Measurements from ENCODE around the gene CFAP251. TPM values are rescaled to one million over a fixed set of nuclear protein-coding genes. Genes with fewer than 3 reads are reported as not detected.

The CFAP251 gene
- total and polyA plus RNA-seq, 2 of the 8 experiments (the other 6 are each of a cell fraction or from before 2014, with no cell fraction given): 1.8 to 2.9 TPM

DNA sequence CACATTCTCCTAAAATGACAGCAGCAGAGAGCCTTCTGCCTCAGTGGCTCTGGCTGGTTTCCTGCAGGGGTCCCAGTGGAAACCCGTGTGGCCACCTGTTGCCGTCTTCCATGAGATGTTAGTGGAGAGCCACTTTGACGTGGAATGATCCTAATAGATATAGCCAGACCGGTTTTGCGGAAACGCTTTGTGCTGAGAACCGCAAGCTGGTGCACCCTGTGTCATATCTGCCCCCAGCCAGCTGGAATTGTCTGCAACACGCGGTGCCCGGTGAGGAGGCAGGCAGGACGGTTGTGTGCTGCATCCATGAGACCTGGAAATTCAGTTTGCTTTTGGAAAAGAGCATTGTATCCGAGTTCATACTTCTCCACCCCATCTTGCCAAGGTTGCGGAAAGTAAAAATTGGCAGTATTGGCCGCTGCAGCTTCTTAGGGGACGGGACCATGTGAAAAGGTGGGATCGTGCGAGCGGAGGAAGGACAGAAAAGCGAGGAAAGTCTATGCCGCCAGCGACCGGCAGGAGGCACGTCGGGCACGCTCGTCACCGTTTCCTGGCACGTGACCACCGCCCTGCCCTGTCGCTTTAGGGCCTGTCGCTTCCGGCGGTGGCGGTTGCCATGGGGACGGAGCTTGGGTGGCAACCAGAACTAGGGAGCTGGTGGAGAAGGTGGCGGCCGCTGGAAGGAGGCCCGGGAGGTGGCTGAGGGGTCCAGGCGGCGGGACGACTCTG, at the start of gene CFAP251 (continued):
- TF ChIP-seq, protein P1, sequence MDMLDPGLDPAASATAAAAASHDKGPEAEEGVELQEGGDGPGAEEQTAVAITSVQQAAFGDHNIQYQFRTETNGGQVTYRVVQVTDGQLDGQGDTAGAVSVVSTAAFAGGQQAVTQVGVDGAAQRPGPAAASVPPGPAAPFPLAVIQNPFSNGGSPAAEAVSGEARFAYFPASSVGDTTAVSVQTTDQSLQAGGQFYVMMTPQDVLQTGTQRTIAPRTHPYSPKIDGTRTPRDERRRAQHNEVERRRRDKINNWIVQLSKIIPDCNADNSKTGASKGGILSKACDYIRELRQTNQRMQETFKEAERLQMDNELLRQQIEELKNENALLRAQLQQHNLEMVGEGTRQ (IDR thresholded peaks at IDR 0.05; ENCODE audit: low read length): peak; percentile 98
- TF ChIP-seq GABPA (IDR thresholded peaks at IDR 0.05; ENCODE audit: borderline replicate concordance, insufficient read depth, low read length): peak; percentile 68; the same call in 1 of the 2 replicates
- 0 out of 2 replicates have a peak, but pooled peaks have one; percentile 40 for TF ChIP-seq RBBP5 (IDR thresholded peaks at IDR 0.05; ENCODE audit: borderline replicate concordance, low read depth, low read length)
- peak; percentile 57; the same call in 1 of the 2 replicates for TF ChIP-seq TCF12 (IDR thresholded peaks at IDR 0.05; ENCODE audit: low read depth, low read length)
- TF ChIP-seq EP300 (IDR thresholded peaks at IDR 0.05; ENCODE audit: borderline replicate concordance in 1 of 2, low read depth in 2 of 2, low read length in 2 of 2): peak in 1 of 2 experiments; percentile 8; a peak in 1 of 3 replicates
- TF ChIP-seq, protein P2, sequence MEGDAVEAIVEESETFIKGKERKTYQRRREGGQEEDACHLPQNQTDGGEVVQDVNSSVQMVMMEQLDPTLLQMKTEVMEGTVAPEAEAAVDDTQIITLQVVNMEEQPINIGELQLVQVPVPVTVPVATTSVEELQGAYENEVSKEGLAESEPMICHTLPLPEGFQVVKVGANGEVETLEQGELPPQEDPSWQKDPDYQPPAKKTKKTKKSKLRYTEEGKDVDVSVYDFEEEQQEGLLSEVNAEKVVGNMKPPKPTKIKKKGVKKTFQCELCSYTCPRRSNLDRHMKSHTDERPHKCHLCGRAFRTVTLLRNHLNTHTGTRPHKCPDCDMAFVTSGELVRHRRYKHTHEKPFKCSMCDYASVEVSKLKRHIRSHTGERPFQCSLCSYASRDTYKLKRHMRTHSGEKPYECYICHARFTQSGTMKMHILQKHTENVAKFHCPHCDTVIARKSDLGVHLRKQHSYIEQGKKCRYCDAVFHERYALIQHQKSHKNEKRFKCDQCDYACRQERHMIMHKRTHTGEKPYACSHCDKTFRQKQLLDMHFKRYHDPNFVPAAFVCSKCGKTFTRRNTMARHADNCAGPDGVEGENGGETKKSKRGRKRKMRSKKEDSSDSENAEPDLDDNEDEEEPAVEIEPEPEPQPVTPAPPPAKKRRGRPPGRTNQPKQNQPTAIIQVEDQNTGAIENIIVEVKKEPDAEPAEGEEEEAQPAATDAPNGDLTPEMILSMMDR (IDR thresholded peaks at IDR 0.05; ENCODE audit: control extremely low read depth in 1 of 3, insufficient read depth in 1 of 3, low read depth in 1 of 3, low read length in 3 of 3): peak; percentile 78 to 96 (median 95)
- peak; percentile 84 to 99; a peak in 3 of 4 replicates for TF ChIP-seq SIN3A (conservative IDR thresholded peaks at IDR 0.05 in 1 of 2, IDR thresholded peaks at IDR 0.05 in 1 of 2; ENCODE audit: low read depth in 1 of 2, low read length in 2 of 2)
- TF ChIP-seq YY1 (IDR thresholded peaks at IDR 0.05; ENCODE audit: low read depth, low read length): no peak
- TF ChIP-seq RFX5 (IDR thresholded peaks at IDR 0.05; ENCODE audit: borderline replicate concordance, low read depth, low read length): peak; percentile 90
- TF ChIP-seq, protein P3, sequence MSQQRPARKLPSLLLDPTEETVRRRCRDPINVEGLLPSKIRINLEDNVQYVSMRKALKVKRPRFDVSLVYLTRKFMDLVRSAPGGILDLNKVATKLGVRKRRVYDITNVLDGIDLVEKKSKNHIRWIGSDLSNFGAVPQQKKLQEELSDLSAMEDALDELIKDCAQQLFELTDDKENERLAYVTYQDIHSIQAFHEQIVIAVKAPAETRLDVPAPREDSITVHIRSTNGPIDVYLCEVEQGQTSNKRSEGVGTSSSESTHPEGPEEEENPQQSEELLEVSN (IDR thresholded peaks at IDR 0.05): peak; percentile 84
- no peak for TF ChIP-seq EGR1 (IDR thresholded peaks at IDR 0.05; ENCODE audit: borderline replicate concordance, low read depth, low read length)
- TF ChIP-seq PHF8 (conservative IDR thresholded peaks at IDR 0.05; ENCODE audit: low read depth, low read length): no peak
- TF ChIP-seq CREB1 (IDR thresholded peaks at IDR 0.05): peak; percentile 93
- TF ChIP-seq SP4 (IDR thresholded peaks at IDR 0.05; ENCODE audit: low read length): no peak
- no peak for TF ChIP-seq SP2 (IDR thresholded peaks at IDR 0.05; ENCODE audit: low read length)
- TF ChIP-seq TEAD4 (IDR thresholded peaks at IDR 0.05; ENCODE audit: low read depth, low read length): 0 out of 2 replicates have a peak, but pooled peaks have one; percentile 15
- TF ChIP-seq CTBP2 (IDR thresholded peaks at IDR 0.05; ENCODE audit: borderline replicate concordance, insufficient read depth, insufficient read length, low read length): peak; percentile 50
- no peak for TF ChIP-seq KDM4A (IDR thresholded peaks at IDR 0.05; ENCODE audit: low read depth, low read length, severe bottlenecking)
- TF ChIP-seq POU5F1 (IDR thresholded peaks at IDR 0.05; ENCODE audit: low read depth, low read length): no peak

Measured in H1 (cell line).